IMR-90 (cell line): Measurements from ENCODE around the gene VPS35. TPM values are rescaled to one million over a fixed set of nuclear protein-coding genes. Genes with fewer than 3 reads are reported as not detected.

Source experiments
- ATAC-seq: fragments of 200-7000 bp; cut with Tn5 transposase; 2 replicates; pipeline ENCODE4 v1.9.1; 2020; ENCODE audit warnings: low read depth, mild to moderate bottlenecking, moderate library complexity
- BruUV-seq: library from RNA; stranded (reverse); fragments of 400-500 nt; replicated peaks from 2 replicates; lab custom pipeline; 2021; lab: Mats Ljungman, UMichigan
- CTCF ChIA-PET: fragments of 300-600 bp; formaldehyde crosslinking; extraction: SDS; loops from one replicate; lab custom pipeline; 2021; ENCODE audit warnings: antibody characterized with exemption; lab: Yijun Ruan, JAX
- POLR2A ChIA-PET: fragments of 300-600 bp; sonication (Branson Sonifier 250); formaldehyde crosslinking; loops from one replicate; lab custom pipeline; 2022; ENCODE audit warnings: antibody characterized with exemption; ENCODE audit not compliant: unreplicated experiment; lab: Charles Lee
- DNase-seq: peaks from one replicate; pipeline ENCODE4 v3.0.0; 2013
- H2AFZ ChIP-seq: replicated peaks from 2 replicates; pipeline ENCODE3; 2013; ENCODE audit warnings: low read length, mild to moderate bottlenecking; ENCODE audit not compliant: poor library complexity
- H2AK5ac ChIP-seq: 2 replicates; pipeline ENCODE4 v1.6.1; 2013; ENCODE audit warnings: low read depth, low read length, inconsistent platforms
- H2AK9ac ChIP-seq: replicated peaks from 2 replicates; pipeline ENCODE3; 2013; ENCODE audit warnings: mild to moderate bottlenecking, low read depth, low read length, moderate library complexity; ENCODE audit not compliant: poor library complexity
- H2BK120ac ChIP-seq: 2 replicates; pipeline ENCODE4 v1.6.1; 2013; ENCODE audit warnings: low read depth, low read length, inconsistent platforms
- H2BK15ac ChIP-seq: 3 replicates; pipeline ENCODE4 v1.6.1; 2013; ENCODE audit warnings: low read depth, low read length, inconsistent platforms
- H2BK20ac ChIP-seq: 2 replicates; pipeline ENCODE4 v1.6.1; 2013; ENCODE audit warnings: low read depth, mild to moderate bottlenecking, inconsistent platforms, low read length, moderate library complexity
- H2BK5ac ChIP-seq: 2 replicates; pipeline ENCODE4 v1.6.1; 2013; ENCODE audit warnings: mild to moderate bottlenecking, low read depth, low read length, inconsistent platforms; ENCODE audit not compliant: poor library complexity, severe bottlenecking
- H3K14ac ChIP-seq: replicated peaks from 2 replicates; pipeline ENCODE4 v1.6.1; 2013; ENCODE audit warnings: low read depth, low read length, inconsistent platforms
- H3K18ac ChIP-seq: 2 replicates; pipeline ENCODE4 v1.6.1; 2013; ENCODE audit warnings: low read depth, low read length, control low read depth
- H3K23ac ChIP-seq: 2 replicates; pipeline ENCODE4 v1.6.1; 2013; ENCODE audit warnings: low read depth, low read length, inconsistent platforms
- H3K27ac ChIP-seq: 2 replicates; pipeline ENCODE4 v1.5.1; 2013; ENCODE audit warnings: mild to moderate bottlenecking, control low read depth, low read length; ENCODE audit not compliant: insufficient read depth
- H3K27me3 ChIP-seq: 2 replicates; pipeline ENCODE4 v1.6.1; 2013; ENCODE audit warnings: low read length; ENCODE audit not compliant: control insufficient read depth, insufficient read depth
- H3K36me3 ChIP-seq: 2 replicates; pipeline ENCODE4 v1.6.1; 2013; ENCODE audit warnings: low read length, mixed read lengths; ENCODE audit not compliant: control insufficient read depth, insufficient read depth
- H3K4ac ChIP-seq: 2 replicates; pipeline ENCODE4 v1.6.1; 2013; ENCODE audit warnings: low read depth, low read length, inconsistent platforms
- H3K4me1 ChIP-seq: 2 replicates; pipeline ENCODE4 v1.6.1; 2013; ENCODE audit warnings: low read length, mixed read lengths; ENCODE audit not compliant: control insufficient read depth, insufficient read depth
- H3K4me2 ChIP-seq: 2 replicates; pipeline ENCODE4 v1.6.1; 2013; ENCODE audit warnings: low read depth, mild to moderate bottlenecking, control low read depth, low read length, moderate library complexity
- H3K4me3 ChIP-seq: 2 replicates; pipeline ENCODE4 v1.5.1; 2013; ENCODE audit warnings: low read depth, mild to moderate bottlenecking, control low read depth, low read length, moderate library complexity; ENCODE audit not compliant: insufficient read depth
- H3K56ac ChIP-seq: 2 replicates; pipeline ENCODE4 v1.6.1; 2013; ENCODE audit warnings: low read length, inconsistent platforms; ENCODE audit not compliant: insufficient read depth; ENCODE audit errors: extremely low read depth
- H3K79me1 ChIP-seq, 2 experiments: 2 replicates each; pipeline ENCODE4 v1.6.1; 2013; ENCODE audit warnings: low read length in 2 of 2, inconsistent platforms in 1 of 2, low read depth in 1 of 2
- H3K9ac ChIP-seq: 2 replicates; pipeline ENCODE4 v1.6.1; 2013; ENCODE audit warnings: low read depth, low read length, control low read depth
- H3K9me1 ChIP-seq: 2 replicates; pipeline ENCODE4 v1.6.1; 2013; ENCODE audit warnings: low read length, inconsistent platforms; ENCODE audit not compliant: insufficient read depth
- H3K9me3 ChIP-seq: 2 replicates; pipeline ENCODE4 v1.6.1; 2013; ENCODE audit warnings: low read length; ENCODE audit not compliant: control insufficient read depth, insufficient read depth
- H4K20me1 ChIP-seq: 2 replicates; pipeline ENCODE4 v1.6.1; 2013; ENCODE audit warnings: low read length, inconsistent platforms; ENCODE audit not compliant: insufficient read depth
- H4K5ac ChIP-seq: 2 replicates; pipeline ENCODE4 v1.6.1; 2013; ENCODE audit warnings: mild to moderate bottlenecking, low read depth, low read length, control low read depth
- H4K8ac ChIP-seq, 2 experiments: 2 replicates each; pipeline ENCODE4 v1.6.1; 2013; ENCODE audit warnings: low read depth in 2 of 2, low read length in 2 of 2, control low read depth in 1 of 2, inconsistent platforms in 1 of 2
- H4K91ac ChIP-seq: 2 replicates; pipeline ENCODE4 v1.6.1; 2013; ENCODE audit warnings: low read depth, low read length, inconsistent platforms; ENCODE audit not compliant: insufficient read depth
- BHLHE40 ChIP-seq: fragments of 150-350 bp; IDR thresholded peaks from 2 replicates; pipeline ENCODE4 v1.6.1; 2016; ENCODE audit warnings: mild to moderate bottlenecking, low read depth, low read length
- CHD1 ChIP-seq: IDR thresholded peaks from 2 replicates; pipeline ENCODE4 v1.6.1; 2012; ENCODE audit warnings: low read depth, low read length, improper control_type of control experiment
- MAZ ChIP-seq: IDR thresholded peaks from 2 replicates; pipeline ENCODE4 v1.6.1; 2012; ENCODE audit warnings: low read depth, mild to moderate bottlenecking, low read length, improper control_type of control experiment, moderate library complexity, borderline replicate concordance
- NFE2L2 ChIP-seq: fragments of 150-350 bp; IDR thresholded peaks from 2 replicates; pipeline ENCODE4 v1.6.1; 2016; ENCODE audit warnings: low read depth, mild to moderate bottlenecking, low read length
- RCOR1 ChIP-seq: IDR thresholded peaks from 2 replicates; pipeline ENCODE4 v1.6.1; 2012; ENCODE audit warnings: mild to moderate bottlenecking, low read length, improper control_type of control experiment; ENCODE audit not compliant: insufficient replicate concordance
- USF2 ChIP-seq: fragments of 150-350 bp; IDR thresholded peaks from 2 replicates; pipeline ENCODE4 v1.6.1; 2017; ENCODE audit warnings: mild to moderate bottlenecking, antibody characterized with exemption, low read length, low read depth
- WGBS, 2 experiments: methylation state at CpG; one replicate each; pipeline versions ENCODE4 v1.1.5 to v1.1.7; 2013; ENCODE audit warnings: missing lambda C conversion rate in 2 of 2; ENCODE audit not compliant: insufficient read length in 1 of 2; ENCODE audit errors: extremely low coverage in 2 of 2; 5-methylcytosine and 5-hydroxymethylcytosine counted together
- dilution Hi-C: fragments of 300-500 bp; cut with HindIII; formaldehyde crosslinking; loops from one replicate; pipeline ENCODE4 v1.14.3; 2018; ENCODE audit warnings: low sequenced_read_pairs; ENCODE audit not compliant: unreplicated experiment
- in situ Hi-C: fragments of 300-500 bp; cut with MboI; formaldehyde crosslinking; loops from 3 replicates; pipeline ENCODE4 v1.14.3; 2019; ENCODE audit warnings: low sequenced_read_pairs, inconsistent platforms, mixed read lengths
- intact Hi-C: fragments of 100-400 bp; cut with micrococcal nuclease; formaldehyde crosslinking; loops from 2 replicates; pipeline ENCODE4 v1.10.0; 2022
- polyA plus RNA-seq, 3 experiments: library from polyadenylated mRNA; depleted of rRNA; stranded (reverse); fragments of >200 nt; gene quantifications; 2 replicates each; pipeline ENCODE4 v1.2.3, GENCODE V29; 2012; ENCODE audit warnings: low replicate concordance in 1 of 3
- total RNA-seq: library from RNA; depleted of rRNA; stranded (reverse); fragments of >200 nt; gene quantifications from 2 replicates; pipeline ENCODE4 v1.2.3, GENCODE V29; 2012

The VPS35 gene
- total and polyA plus RNA-seq, 2 of the 4 experiments (the other 2 are of a cell fraction) = 42.3 to 89.4 TPM

- Histone ChIP-seq H3K56ac (no peak overlapping the region), H3K23ac (no peak overlapping the region), H4K20me1 (no peaks in the 10 kb centered on the region), H3K18ac (no peak overlapping the region), H4K91ac (no peak overlapping the region), H3K4ac (no peak overlapping the region), H2AFZ (no peak overlapping the region), H3K27me3 (no peaks in the 10 kb centered on the region), H3K14ac (no peak overlapping the region), H3K9ac (no peak overlapping the region), H2AK5ac (no peak overlapping the region), H2BK20ac (no peak overlapping the region), H4K8ac (no peak overlapping the region), H3K4me3 (no peak overlapping the region), H3K79me1 (0 out of 4 replicates have a peak, but pooled peaks cover 0 to 2% of the 10 kb centered on the region in 2 experiments), H2BK120ac (no peak overlapping the region), H3K27ac (no peak overlapping the region), H2BK5ac (no peak overlapping the region), H3K36me3 (peaks cover 33% of the 10 kb centered on the region), H2BK15ac (no peak overlapping the region), H3K4me2 (no peak overlapping the region), H2AK9ac (no peak overlapping the region), H4K5ac (no peak overlapping the region), H3K9me1 (peaks cover 6% of the 10 kb centered on the region; the same call in 1 of the 2 replicates), H3K4me1 (no peaks in the 10 kb centered on the region), H3K9me3 (no peaks in the 10 kb centered on the region)
- intact Hi-C loops (no loop called here), in situ Hi-C loops (no loop called here), dilution Hi-C loops (no loop called here)
- POLR2A ChIA-PET = no interaction called here
- CTCF ChIA-PET = no interaction called here
- ATAC-seq = no peak
- no TSS peak for BruUV-seq
- WGBS, 2 experiments = 100% methylated on average over 3 of the region's 4 CpGs; no CpG with 5 or more reads in 1 of the 2 experiments
- TF ChIP-seq NFE2L2 (no peak), CHD1 (no peak), BHLHE40 (no peak), MAZ (no peak), RCOR1 (no peak), USF2 (no peak)
- DNase-seq = no peak
These were observed 26.9 kb downstream of the VPS35 start for GRCh38 chr16:46662123-46662522.
